IPS DF 19.7 (cell line): ENCODE data around the gene RASAL2.

Experiments used
- DNase-seq: peaks from one replicate; pipeline ENCODE4 v3.0.0-alpha.2; 2013; ENCODE audit warnings: low read depth, low spot score

The RASAL2 gene

DNA sequence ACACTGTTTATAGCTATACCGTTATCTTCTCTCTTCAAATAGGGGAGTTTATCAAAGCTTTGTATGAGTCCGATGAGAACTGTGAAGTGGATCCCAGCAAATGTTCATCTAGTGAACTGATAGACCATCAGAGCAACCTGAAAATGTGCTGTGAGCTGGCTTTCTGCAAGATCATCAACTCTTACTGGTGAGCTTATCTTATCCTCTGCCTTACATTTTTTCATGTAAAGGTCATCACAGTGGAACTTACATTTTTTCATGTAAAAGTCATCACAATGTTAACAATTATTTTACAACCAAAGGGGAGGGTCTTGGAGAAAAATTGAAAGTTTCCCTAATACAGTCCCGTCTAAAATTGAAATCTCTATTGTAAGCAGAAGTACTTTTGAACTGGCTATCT, 357.6 kb downstream of the RASAL2 start:
- no peak for DNase-seq

DNA sequence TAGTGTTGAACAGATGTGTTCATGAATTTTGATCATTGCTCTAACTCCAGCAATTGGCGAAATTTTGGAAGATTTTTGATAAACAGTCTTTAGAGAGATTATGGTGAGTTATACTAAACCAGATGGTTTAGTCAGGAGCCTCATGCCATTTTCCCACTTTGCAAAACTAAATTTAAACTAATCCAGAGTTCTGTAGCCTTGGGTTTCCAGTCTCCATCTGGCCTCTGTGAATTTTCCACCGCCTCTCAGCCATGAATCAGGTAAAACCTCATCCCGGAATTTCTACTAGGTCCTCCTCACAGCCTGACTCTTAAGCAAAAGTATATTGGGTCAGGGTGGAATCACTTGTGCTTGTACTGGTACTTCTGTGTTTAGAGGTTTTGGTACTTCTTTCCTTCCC, 358.1 kb downstream of the RASAL2 start:
- DNase-seq = no peak

DNA sequence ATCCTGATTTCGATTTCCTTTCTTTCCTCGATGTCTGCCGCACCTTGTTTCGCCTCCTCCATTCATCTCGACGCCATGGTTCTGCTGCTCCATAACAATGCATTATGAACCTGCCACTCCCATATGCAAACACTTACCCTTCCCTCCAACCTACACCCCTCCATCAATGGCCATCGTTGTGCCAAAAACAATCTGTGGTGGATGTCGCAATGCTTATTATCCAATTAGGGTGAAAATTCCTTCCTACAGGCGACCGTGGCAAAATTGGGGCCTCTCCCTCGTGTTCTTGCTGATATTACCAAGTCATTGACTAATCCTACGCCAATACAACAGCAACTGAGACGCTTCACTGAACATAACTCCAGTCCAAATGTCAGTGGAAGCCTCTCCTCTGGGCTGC, 362.6 kb downstream of the RASAL2 start:
- no peak for DNase-seq

DNA sequence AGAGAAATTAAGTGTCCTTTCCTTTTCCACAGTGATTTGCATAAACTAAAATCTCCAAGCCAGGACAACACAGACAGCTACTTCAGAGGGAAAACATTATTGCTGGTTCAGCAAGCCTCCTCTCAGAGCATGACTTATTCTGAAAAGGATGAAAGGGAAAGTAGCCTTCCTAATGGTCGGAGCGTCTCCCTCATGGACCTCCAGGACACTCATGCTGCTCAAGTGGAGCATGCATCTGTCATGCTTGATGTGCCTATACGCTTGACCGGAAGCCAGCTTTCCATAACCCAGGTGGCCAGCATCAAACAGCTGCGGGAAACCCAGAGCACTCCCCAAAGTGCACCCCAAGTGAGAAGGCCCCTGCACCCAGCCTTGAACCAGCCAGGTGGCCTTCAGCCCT, 363.7 kb downstream of the RASAL2 start:
- no peak for DNase-seq

DNA sequence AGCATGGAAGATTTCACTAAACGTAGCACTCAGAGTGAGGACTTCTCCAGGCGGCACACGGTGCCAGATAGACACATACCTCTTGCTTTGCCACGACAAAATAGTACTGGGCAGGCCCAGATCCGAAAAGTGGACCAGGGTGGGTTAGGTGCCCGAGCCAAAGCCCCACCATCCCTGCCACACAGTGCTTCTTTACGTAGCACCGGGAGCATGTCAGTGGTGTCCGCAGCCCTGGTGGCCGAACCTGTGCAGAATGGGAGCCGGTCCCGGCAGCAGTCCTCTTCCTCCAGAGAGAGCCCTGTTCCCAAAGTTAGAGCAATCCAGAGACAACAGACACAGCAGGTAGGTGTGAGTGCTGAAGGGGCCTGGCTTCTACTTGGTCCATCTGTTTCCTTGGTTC, 364.3 kb downstream of the RASAL2 start:
- DNase-seq = no peak

DNA sequence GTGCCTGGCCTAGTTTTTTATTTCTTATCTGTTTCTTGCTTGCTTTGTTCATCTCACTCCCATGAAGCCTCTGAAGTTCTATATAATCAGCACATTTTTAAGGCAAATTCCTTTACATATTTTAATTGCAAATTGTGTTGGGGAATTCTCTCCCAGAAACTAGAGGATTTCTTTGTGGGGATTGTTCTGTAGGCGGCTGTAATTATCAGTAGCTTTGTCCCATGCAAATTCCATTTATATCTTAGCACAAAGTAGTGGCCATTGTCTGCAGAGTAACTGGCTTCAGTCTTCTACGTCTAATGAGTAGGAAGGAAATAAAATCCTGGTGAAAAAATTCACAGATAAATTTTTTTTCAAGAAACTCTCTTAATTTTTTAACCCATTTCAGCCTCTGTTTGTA, 367.2 kb downstream of the RASAL2 start:
- DNase-seq = no peak

DNA sequence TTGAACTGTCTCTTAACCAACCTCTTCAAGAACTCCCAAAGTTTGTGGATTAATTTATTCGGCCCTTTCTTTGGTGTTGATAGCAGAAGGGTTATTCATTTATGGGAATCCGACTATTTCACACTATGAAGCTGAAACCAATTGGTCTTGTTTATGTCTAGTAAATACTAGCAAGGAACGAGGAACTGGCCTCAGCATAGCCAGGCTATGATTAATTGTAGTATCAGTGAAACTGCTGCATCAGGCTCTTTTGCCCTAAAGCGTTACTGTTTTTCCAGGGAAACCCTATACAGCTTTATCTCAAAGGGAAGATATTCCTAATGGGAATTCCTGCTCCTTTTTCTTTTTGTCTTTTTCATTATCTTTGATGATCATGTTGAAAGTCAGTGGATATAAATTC, 367.8 kb downstream of the RASAL2 start:
- DNase-seq = no peak

DNA sequence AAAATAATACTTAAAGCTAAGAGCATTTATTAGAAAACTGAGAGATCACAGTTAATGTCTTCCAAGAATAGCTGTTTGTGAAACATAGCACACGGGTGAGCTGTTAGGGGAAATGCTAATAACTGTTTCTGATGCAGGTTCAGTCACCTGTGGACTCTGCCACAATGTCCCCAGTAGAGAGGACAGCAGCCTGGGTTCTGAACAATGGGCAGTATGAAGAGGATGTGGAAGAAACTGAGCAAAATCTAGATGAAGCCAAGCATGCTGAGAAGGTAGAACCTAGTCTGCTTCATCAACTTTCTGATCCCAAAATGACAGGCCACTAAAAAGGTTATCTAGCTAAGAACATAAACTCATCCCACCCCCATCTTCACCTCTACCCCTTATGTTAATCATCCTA, 370.2 kb downstream of the RASAL2 start:
- no peak for DNase-seq

DNA sequence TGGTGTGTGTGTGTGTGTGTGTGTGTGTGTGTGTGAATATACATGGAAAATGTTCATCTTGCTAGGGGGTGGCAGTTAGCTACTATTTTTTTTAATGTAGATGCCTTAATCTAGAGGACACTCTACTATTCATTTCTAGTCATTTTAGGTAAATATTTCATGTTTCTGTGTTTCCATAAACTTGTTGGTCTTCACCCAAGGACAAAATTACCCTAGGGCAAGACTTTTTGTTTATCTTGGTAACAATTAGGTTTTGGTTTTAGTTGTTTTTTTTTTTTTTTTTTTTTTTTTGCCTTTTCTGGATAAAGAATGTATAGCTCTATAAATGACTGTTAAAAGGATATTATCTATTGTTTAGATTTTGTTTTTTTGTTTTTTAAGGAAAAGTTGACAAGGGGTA, 370.7 kb downstream of the RASAL2 start:
- no peak for DNase-seq

DNA sequence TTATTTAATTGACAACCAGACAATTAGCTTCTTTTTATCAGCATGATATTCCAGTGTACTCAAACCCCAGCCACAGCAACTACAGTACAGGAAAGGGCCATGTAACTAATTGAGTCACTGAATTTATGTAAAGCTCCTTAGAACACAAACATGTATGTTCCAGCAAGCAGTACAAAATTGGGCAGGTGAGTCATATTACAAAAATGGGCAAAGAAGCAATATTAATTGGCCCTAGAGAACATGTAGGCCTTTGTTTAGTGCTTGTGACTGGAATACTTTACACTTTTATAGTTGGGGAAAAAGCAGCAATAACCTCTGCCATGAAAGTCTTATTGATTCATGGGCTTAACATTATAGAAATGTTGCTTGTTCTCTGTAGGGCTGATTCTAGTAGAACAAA, 371.1 kb downstream of the RASAL2 start:
- no peak for DNase-seq

DNA sequence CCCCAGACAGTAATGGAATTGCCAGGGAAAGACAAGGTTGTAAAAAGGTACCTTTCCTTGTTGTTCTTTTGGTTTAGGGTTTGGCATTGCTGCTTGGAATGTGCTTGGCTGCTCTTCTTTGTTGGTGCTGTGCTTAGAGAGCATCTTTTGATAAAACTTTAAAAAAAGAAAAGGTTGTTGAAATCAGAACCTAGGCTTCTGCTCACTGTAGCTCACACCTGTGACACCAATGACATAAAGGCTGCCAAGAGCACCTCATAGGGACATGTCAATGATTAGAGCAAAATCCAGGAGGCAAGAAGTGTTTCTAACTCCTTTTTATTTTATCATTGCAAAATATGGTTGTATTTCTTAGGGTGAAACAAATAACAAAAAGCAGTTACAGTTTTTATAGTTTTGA, 373.9 kb downstream of the RASAL2 start:
- no peak for DNase-seq

DNA sequence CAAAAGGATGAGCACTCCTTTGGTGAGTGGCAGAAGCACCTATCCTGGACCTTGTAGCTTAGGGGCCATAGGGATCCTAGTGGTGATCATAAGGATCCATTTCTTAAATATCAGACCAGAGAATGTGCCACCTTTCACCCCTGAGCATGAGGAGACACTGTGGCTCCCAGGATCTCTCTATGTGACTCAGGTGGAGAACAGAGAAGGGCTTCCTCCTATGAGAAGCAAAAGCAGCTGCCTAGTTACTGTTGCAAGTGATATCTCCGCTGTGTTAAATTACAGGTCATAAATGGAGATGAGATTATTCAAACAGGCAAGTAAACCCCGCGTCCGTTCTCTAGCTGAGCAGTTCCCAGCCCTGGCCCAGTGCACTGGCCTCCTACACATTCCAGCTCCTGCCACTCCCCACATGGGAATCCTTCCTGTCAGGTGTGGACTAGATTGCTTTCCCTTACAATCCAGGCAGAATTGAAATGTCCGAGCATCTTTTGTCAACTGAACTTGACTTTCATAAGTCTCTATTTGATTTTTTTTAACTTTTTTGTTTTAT, 376.6 kb downstream of the RASAL2 start:
- no peak for DNase-seq

DNA sequence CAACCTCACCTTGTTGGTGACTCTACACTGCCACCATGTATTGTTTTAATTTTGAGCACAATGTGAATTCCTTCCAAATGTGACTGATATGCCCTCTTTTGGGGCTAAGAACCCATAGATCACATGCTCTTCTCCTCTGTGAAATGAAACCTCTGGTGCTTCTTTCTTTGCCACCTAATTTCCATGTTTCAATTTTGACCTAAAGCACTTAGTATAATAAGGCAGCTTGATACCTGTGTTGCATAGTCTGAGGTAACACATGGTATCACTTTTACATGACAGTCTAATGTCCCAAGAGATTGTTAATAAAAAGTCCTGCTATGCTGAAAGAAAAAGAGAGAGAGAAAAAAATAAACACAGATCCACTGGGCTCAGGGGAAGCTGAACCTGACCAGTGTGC, 378.6 kb downstream of the RASAL2 start:
- DNase-seq = no peak

DNA sequence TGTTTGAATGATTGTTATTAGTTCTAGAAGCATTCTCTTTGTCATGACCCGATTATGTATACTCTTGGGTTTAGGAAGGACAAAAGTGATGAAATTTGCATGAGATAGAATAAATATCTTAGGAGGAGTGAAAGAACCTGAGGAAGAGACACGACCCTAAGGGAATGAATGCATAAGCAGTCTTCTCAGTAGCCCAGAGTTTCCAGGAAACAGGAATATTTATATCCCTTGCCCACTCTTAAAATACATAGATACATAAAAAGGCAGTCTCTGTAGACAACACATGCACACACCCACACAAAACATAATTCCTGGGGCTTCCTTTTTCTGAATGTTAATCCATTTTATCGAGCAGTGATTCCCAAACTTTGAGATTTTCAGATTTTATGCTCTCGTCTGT, 383.5 kb downstream of the RASAL2 start:
- no peak for DNase-seq

DNA sequence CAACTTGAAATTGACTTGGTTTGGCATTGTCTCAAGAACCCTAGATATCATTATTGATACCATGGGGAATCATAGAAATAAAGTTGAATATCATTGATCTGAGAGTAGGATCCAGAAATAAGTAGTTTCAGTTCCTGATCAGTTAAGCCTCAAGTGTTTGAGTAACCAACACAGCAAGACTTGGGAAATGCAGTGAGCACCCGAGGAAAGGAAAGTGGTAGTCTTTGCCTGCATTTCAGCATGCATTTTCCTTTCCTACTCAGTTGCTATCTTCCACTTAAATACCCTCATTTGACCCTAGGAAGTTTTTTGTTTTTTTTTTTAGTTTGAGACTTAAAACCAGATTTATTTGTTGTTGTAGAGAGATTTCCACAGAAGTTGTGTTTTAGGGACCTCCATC, 383.9 kb downstream of the RASAL2 start:
- no peak for DNase-seq

DNA sequence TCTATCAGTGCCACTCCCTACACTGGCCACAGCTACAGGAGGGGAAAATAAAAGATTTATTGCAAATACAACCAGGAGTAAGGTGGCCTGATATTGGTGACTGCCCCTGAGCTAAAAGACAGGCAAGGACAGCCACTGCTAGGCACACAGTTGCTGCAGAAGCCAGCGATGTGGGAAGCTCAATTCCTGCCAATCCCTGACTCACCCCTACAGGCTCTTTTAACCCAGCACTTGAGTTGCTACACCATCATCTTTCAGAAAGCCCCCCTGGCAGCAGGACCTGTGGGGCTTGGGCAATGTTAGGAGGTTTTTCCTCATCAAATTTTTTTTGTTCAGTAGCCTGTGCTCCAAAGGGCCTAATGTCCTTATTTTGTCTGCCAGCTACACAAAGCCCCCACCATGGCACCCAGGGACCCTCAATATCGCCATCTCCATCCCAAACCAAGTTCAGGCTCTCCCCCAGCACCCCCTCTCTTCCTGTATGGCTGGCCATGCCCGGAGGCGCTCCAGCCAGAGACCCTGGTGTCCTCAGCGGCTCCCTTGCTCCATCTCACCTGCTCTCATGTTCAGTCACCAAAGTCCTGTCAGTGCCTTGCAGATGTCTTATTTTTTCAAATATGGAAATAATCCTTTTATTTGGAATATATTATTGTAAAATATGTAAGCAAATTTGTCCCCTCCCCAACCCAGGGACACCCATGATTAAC, 389.5 kb downstream of the RASAL2 start:
- DNase-seq = no peak

DNA sequence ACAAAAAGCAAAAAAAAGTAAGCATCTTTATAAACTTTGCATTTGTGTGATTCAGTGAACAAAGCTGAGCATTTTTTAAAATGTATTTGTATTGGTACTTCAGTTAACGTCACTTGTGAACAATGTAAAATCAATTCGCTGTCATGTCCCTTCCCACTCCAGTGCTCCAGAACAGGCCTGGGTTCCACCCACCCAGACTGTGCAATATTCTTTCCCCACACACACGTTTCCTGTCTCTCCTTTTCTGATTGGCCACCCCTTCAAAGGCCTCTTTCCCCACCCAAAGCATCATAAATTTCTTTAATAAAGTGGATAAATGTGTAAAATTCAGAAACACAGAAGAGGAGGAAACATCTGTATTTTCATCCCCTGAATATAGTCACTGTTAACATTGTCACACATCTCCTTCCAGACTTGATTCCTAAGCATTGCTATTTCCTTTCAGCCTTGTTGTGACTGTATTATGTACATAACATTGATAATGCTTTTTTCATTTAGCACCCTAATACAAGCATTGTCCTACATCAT, 390.9 kb downstream of the RASAL2 start:
- DNase-seq = no peak

DNA sequence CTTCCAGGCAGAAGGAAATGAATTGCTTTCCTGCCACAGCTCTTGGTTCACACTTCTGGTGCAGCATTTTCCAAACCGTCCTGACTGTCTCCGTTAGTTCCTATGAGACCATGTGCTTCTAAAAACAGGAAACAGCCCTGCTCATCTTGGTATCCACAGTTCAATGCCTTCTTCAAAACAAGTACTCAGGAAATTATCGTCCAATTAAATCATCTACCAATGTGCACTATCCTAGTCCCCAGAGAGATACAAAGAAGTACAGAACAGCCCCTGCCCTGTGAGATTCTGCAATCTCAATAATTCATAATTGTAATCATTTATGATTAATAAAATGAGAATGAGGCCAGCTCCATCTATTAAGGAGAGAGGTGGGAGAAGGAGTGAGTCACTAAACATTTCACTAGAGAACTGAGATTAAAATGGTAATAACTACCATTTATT, 391.7 kb downstream of the RASAL2 start:
- DNase-seq = no peak

DNA sequence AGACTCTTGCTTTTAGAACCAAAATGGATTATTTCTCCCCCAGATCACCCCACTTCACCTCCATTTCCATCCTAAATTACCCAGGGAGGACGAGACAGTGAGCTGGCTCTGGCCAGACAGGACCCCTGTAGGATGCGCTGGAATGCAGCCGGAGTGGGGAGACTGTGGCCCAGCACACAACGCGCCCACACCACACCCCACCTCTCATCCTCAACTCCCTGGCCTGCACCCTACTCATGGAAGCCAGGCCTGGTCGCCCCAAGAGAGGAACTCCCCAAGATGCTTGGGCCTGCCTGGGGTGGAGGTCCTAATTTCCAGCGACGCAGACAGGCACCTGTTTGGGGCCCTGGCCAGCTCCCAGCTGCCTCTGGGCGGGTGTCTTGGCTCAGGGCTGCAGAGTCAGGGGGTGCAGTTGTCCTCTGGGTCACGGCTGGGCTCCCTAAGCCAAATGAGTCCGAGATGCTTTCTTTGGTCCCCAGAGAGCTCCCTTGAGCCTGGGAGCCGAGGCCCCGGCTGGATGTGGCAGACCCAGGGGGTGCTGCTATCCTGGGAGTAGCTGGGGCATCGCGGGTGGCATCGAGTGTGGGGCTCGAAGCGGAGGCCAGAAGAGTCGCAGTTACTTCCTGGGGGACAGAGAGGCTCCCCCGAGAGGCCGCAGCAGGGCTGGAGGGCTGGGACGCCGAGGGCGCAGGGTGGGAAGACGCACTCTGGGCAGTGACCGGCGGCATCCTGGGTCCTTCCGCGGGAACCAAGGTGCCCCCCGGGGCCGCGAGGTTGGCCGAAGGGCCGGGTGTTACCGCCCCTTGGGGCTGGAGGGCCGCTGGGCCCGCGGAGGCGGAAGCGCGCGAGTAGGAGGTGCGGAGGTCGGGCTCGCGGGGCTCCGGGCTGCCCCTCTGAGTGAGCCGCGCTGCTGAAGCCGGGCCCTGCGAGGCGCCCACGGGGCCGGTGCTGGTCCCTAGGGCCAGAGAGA, 392.5 kb downstream of the RASAL2 start:
- no peak for DNase-seq

DNA sequence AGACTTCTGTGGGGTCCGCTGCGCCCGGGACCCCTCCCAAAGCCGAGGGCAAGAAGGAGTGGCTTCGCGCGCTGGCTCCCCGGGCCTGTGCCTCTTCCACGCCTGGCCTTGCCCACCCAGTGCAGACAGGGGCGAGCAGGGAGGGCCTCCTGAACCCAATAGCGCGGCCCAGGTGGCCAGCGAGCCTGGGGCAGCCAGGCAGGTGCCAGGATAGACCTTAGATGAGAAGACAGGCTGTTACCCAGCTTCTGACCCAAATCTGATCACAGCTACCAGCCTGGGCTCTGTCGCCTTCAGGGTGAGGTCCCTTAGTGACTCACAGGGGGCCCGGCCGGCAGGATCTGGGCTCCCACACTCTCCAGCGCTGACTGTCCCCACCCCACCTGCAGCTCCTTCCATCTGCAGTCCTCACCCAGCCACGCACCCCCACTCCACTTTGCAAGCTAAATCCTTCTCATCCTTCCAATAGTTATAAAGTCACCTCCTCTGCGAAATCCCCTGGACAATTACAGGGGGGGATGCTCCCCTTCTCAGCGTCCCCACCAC, 393.2 kb downstream of the RASAL2 start:
- no peak for DNase-seq

DNA sequence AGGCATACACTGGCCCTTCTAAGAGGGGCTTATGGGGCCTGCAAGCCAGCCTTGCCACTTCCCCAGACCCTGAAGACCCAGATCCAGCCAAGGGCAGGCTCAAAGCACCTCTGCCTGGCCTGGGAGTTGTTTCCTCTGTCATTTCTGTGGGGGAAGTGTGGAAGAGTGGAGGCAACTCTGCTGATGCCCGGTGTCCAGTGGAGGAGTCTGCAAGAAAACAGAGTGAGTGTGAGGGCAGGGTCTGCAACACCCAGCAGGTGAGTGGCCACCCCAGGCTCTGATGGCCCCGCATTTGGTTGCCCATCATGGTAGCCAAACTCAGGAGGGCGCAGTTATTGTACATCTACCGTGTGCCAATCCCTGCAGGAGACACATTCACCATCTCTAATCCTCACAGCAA, 394.5 kb downstream of the RASAL2 start:
- DNase-seq = no peak

DNA sequence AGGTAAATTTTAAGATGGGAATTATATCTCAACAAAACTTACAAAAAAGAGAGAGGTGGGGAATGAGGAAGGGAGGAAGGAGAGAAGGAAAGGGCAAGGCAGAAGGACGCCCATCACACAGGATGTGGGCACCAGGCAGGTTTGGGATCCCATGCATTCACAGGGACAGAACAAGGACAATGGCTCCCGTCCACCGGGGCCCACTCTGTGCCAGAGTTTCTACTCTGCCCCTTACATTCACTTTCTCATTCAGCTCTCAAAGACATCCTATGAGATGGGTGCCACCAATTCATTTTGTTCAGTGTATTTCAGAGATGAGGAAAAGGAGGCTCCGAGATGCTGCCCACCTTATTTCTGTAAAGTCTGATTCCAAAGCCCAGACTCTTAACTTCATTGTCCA, 395.5 kb downstream of the RASAL2 start:
- no peak for DNase-seq
